SK-N-SH (cell line): ENCODE data around the gene SULT1A3.
"Not testable (repeated sequence)": the region's sequence is repeated elsewhere in the genome, so short reads cannot be mapped to it uniquely, and the experiment has no call there.

Experiments used
- CHD2 ChIP-seq: fragments of 150-350 bp; IDR thresholded peaks from 2 replicates; pipeline ENCODE4 v1.6.1; 2018; ENCODE audit warnings: low read length; ENCODE audit not compliant: partially characterized antibody
- REST ChIP-seq: IDR thresholded peaks from 2 replicates; pipeline ENCODE4 v1.6.1; 2012; ENCODE audit warnings: mild to moderate bottlenecking, low read depth, low read length, moderate library complexity
- TF ChIP-seq, protein P1 (sequence below): IDR thresholded peaks from 2 replicates; pipeline ENCODE4 v1.4.0; 2012; ENCODE audit warnings: low read depth

DNA sequence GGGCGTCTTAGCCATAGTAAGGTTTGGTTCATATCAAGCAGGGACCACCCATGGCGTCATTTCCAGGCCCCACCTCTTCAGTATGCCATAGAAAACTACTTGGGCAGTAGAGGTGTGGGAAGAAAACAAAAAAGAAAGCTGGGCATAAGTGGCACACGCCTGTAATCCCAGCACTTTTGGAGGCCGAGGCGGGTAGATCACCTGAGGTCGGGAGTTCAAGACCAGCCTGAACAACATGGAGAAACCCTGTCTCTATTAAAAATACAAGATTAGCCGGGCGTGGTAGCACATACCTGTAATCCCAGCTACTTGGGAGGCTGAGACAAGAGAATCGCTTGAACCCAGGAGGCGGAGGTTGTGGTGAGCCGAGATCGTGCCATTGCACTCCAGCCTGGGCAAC lies 7.9 kb upstream of the SULT1A3 start:
- TF ChIP-seq, protein P1, sequence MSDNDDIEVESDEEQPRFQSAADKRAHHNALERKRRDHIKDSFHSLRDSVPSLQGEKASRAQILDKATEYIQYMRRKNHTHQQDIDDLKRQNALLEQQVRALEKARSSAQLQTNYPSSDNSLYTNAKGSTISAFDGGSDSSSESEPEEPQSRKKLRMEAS = not testable (repeated sequence)
- not testable (repeated sequence) for TF ChIP-seq REST, CHD2
